GM13977 (cell line): ENCODE data around the gene NTMT2.

ENCODE experiments used
- DNase-seq: peaks from one replicate; pipeline ENCODE4 v3.0.0; 2012; ENCODE audit warnings: low spot score
- CTCF ChIP-seq: IDR thresholded peaks from 2 replicates; pipeline ENCODE4 v1.5.1; 2012; ENCODE audit warnings: mild to moderate bottlenecking, control low read depth; ENCODE audit not compliant: insufficient read depth; ENCODE audit errors: extremely low read depth, missing control alignments
- in situ Hi-C: fragments of 300-500 bp; cut with MboI; formaldehyde crosslinking; loops from one replicate; pipeline ENCODE4 v1.12.0; 2022; ENCODE audit warnings: low sequenced_read_pairs, low pct_unique_long_range_greater_than_20kb, mixed read lengths, inconsistent platforms; ENCODE audit not compliant: unreplicated experiment

The NTMT2 gene

GRCh38 chr1:170210142-170210541, 64.4 kb downstream of the NTMT2 start:
- in situ Hi-C loops, result no loop called here
- TF ChIP-seq CTCF, result no peak
- no peak for DNase-seq

- in situ Hi-C loops, result no loop called here
- no peak for DNase-seq
- no peak for TF ChIP-seq CTCF
These were observed 67.8 kb downstream of the NTMT2 start for GRCh38 chr1:170213596-170213995.

GRCh38 chr1:170214117-170215032, 68.6 kb downstream of the NTMT2 start:
- in situ Hi-C loops, result no loop called here
- DNase-seq, result peak; percentile 8
- no peak for TF ChIP-seq CTCF

- in situ Hi-C loops, result no loop called here
These were observed 69.5 kb downstream of the NTMT2 start for GRCh38 chr1:170215072-170215885.

GRCh38 chr1:170217517-170218256, 71.9 kb downstream of the NTMT2 start:
- in situ Hi-C loops, result no loop called here
- no peak for TF ChIP-seq CTCF
- DNase-seq, result no peak

More at GRCh38 chr1:170215072-170215885, 69.5 kb downstream of the NTMT2 start:
- DNase-seq, result no peak
- TF ChIP-seq CTCF, result no peak

- no peak for TF ChIP-seq CTCF
- in situ Hi-C loops, result no loop called here
These were observed 72.5 kb downstream of the NTMT2 start for GRCh38 chr1:170218257-170218650.

More at GRCh38 chr1:170218257-170218650, 72.5 kb downstream of the NTMT2 start:
- no peak for DNase-seq
